Measurements from ENCODE around the gene PCDH10. TPM values are rescaled to one million over a fixed set of nuclear protein-coding genes. Genes with fewer than 3 reads are reported as not detected.

The PCDH10 gene
- total RNA-seq, 4 donors from 2014 or later, result 0.13 to 1.5 (median 0.50) TPM

DNA sequence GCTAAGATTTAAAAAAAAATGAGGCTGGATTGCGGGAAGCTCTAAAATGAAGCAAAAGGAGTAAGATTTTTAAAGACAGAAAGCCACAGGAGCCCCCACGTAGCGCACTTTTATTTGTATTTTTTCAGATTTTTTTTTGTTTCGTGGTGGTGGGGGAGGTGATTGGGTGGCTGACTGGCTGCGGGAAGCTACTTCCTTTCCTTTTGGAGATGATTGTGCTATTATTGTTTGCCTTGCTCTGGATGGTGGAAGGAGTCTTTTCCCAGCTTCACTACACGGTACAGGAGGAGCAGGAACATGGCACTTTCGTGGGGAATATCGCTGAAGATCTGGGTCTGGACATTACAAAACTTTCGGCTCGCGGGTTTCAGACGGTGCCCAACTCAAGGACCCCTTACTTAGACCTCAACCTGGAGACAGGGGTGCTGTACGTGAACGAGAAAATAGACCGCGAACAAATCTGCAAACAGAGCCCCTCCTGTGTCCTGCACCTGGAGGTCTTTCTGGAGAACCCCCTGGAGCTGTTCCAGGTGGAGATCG lies 908 bp downstream of the PCDH10 start:
- intact Hi-C loops (cut with DNase I), result no loop called here
- H3K36me3 ChIP-seq, result no peaks in the 10 kb centered on the region
- peaks cover 36 to 62% of the 10 kb centered on the region in 2 donors for H3K4me1 ChIP-seq
- no peak for TF ChIP-seq POLR2A (IDR thresholded peaks at IDR 0.05)
- TF ChIP-seq CTCF (IDR thresholded peaks at IDR 0.05), result no peak
- DNase-seq, result no peak
- peak overlapping the region in 2 of 3 donors; percentile 1 to 3 for H3K4me3 ChIP-seq (replicated peaks in 1 of 3)
- H3K9me3 ChIP-seq, result no peaks in the 10 kb centered on the region
- WGBS, 2 donors, result 1 to 2% methylated on average over 12 to 17 of the region's 17 CpGs
- H3K27me3 ChIP-seq, result peaks cover 12% of the 10 kb centered on the region
- no peak overlapping the region for H3K27ac ChIP-seq

- Histone ChIP-seq H3K4me1 (peaks cover 36 to 62% of the 10 kb centered on the region in 2 donors), H3K36me3 (no peaks in the 10 kb centered on the region), H3K27ac (no peak overlapping the region), H3K9me3 (no peaks in the 10 kb centered on the region), H3K4me3 (replicated peaks in 1 of 3) (peak overlapping the region in 2 of 3 donors; percentile 1 to 3), H3K27me3 (peaks cover 12% of the 10 kb centered on the region)
- intact Hi-C loops (cut with DNase I), result no loop called here
- WGBS, 2 donors, result 2 to 6% methylated on average over 31 to 44 of the region's 63 CpGs
- peak; percentile 13 to 16 for DNase-seq
- no peak for TF ChIP-seq CTCF (IDR thresholded peaks at IDR 0.05)
These were observed 1.6 kb downstream of the PCDH10 start for GRCh38 chr4:133150486-133151340.

DNA sequence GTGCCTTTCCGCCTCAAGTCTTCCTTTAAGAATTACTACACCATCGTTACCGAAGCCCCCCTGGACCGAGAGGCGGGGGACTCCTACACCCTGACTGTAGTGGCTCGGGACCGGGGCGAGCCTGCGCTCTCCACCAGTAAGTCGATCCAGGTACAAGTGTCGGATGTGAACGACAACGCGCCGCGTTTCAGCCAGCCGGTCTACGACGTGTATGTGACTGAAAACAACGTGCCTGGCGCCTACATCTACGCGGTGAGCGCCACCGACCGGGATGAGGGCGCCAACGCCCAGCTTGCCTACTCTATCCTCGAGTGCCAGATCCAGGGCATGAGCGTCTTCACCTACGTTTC lies 2.2 kb downstream of the PCDH10 start:
- 0 to 2% methylated on average over 4 to 30 of the region's 31 CpGs for WGBS, 2 donors
- TF ChIP-seq CTCF (IDR thresholded peaks at IDR 0.05), result no peak
- no peak for TF ChIP-seq POLR2A (IDR thresholded peaks at IDR 0.05)
- H3K9me3 ChIP-seq, result no peaks in the 10 kb centered on the region
- DNase-seq, result no peak
- peak overlapping the region in 1 of 3 donors; percentile 13 for H3K4me3 ChIP-seq (replicated peaks in 1 of 3)
- intact Hi-C loops (cut with DNase I), result no loop called here
- H3K36me3 ChIP-seq, result no peaks in the 10 kb centered on the region
- H3K27me3 ChIP-seq, result peaks cover 12% of the 10 kb centered on the region
- H3K4me1 ChIP-seq, result peaks cover 36 to 59% of the 10 kb centered on the region in 2 donors
- H3K27ac ChIP-seq, result peak overlapping the region in 1 of 3 donors; percentile 25

- intact Hi-C loops (cut with DNase I), result no loop called here
- 1 to 4% methylated on average over 16 to 38 of the region's 62 CpGs for WGBS, 2 donors
- no peak for TF ChIP-seq POLR2A (IDR thresholded peaks at IDR 0.05)
- TF ChIP-seq CTCF (IDR thresholded peaks at IDR 0.05), result no peak
- Histone ChIP-seq H3K9me3 (no peaks in the 10 kb centered on the region), H3K36me3 (no peaks in the 10 kb centered on the region), H3K27ac (peak overlapping the region in 1 of 3 donors; percentile 25), H3K27me3 (peaks cover 12% of the 10 kb centered on the region), H3K4me1 (peaks cover 33 to 54% of the 10 kb centered on the region in 2 donors), H3K4me3 (replicated peaks in 1 of 3) (peak overlapping the region in 1 of 3 donors; percentile 13)
- no peak for DNase-seq
These were observed 2.7 kb downstream of the PCDH10 start for GRCh38 chr4:133151691-133152329.

Measured in thyroid gland (tissue), 4 donors.